ENCODE data around the gene COL12A1. TPM values are rescaled to one million over a fixed set of nuclear protein-coding genes. Genes with fewer than 3 reads are reported as not detected.

COL12A1 gene
- total and polyA plus RNA-seq, 10 of the 15 experiments (the other 5 are each of a cell fraction or from before 2014, with no cell fraction given), result under 0.01 to 0.69 (median 0.11) TPM; not detected in 6

DNA sequence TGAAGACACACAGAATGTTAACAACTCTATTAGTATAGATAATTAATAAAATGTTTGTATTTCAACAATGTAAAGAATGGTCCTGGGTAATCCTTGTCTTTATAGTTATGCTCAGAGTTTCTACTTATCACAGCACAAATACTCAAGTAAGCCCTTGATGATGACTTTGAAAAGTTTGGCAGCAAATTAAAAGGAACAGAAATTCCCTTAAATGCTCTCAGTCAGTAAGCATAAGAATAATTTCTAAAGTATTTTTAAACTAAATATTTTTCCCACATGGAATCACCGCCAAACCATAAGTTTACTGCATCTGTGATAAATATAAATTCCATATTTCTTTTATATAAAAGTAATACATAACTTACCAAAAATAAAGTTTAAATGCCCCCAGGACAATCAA lies 96.1 kb downstream of the COL12A1 start (continued):
- no peak for TF ChIP-seq YBX1 (IDR thresholded peaks at IDR 0.05)

- RAD21 ChIA-PET (ENCODE audit: unreplicated experiment), result no interaction called here
- intact Hi-C loops (cut with micrococcal nuclease; ENCODE audit: unreplicated experiment) (no loop called here), in situ Hi-C loops (cut with MboI) (no loop called here)
- Histone ChIP-seq H3K9ac (ENCODE audit: control insufficient read depth, insufficient read depth, low read length) (no peak overlapping the region), H3K4me3 (no peak overlapping the region), H3K27me3 (replicated peaks in 1 of 2; ENCODE audit: control insufficient read depth in 2 of 2, insufficient read depth in 2 of 2, low read length in 1 of 2) (no peaks in the 10 kb centered on the region; a peak in 1 of 4 replicates), H2AFZ (ENCODE audit: control insufficient read depth, low read depth, low read length) (no peak overlapping the region), H3K4me1 (ENCODE audit: control insufficient read depth, insufficient read depth, low read length) (no peaks in the 10 kb centered on the region), H3K27ac (ENCODE audit: control insufficient read depth, insufficient read depth) (no peak overlapping the region), H3K36me3 (ENCODE audit: control insufficient read depth in 2 of 2, insufficient read depth in 2 of 2, low read length in 1 of 2) (no peaks in the 10 kb centered on the region), H4K20me1 (ENCODE audit: control insufficient read depth, insufficient read depth) (no peaks in the 10 kb centered on the region), H3K4me2 (ENCODE audit: control insufficient read depth, insufficient read depth) (no peak overlapping the region), H3K9me3 (replicated peaks; ENCODE audit: control insufficient read depth, insufficient read depth, low read length) (no peaks in the 10 kb centered on the region), H3K79me2 (ENCODE audit: control insufficient read depth, insufficient read depth, low read length) (no peaks in the 10 kb centered on the region)
- TF ChIP-seq E4F1 (IDR thresholded peaks at IDR 0.05; ENCODE audit: borderline replicate concordance, partially characterized antibody) (no peak), KAT2A (conservative IDR thresholded peaks at IDR 0.05; ENCODE audit: control insufficient read depth, low read depth, low read length) (no peak), NBN (IDR thresholded peaks at IDR 0.05) (no peak), ZZZ3 (IDR thresholded peaks at IDR 0.05; ENCODE audit: control insufficient read depth, insufficient read length, low read depth) (no peak), SMAD5 (IDR thresholded peaks at IDR 0.05; ENCODE audit: low read depth) (no peak), NFYB (IDR thresholded peaks at IDR 0.05; ENCODE audit: insufficient read depth, low read depth, low read length) (no peak), YBX1 (IDR thresholded peaks at IDR 0.05) (no peak), SPI1 (IDR thresholded peaks at IDR 0.05; ENCODE audit: borderline replicate concordance, insufficient read depth, low read depth, low read length) (no peak), NRF1 (conservative IDR thresholded peaks at IDR 0.05; ENCODE audit: low read depth, low read length) (no peak), HDAC6 (IDR thresholded peaks at IDR 0.05; ENCODE audit: unreplicated experiment) (no peak), SREBF2 (IDR thresholded peaks at IDR 0.05; ENCODE audit: low read length) (no peak), NR2C2 (IDR thresholded peaks at IDR 0.05; ENCODE audit: borderline replicate concordance, control insufficient read depth, insufficient read length, low read depth) (no peak), PML (IDR thresholded peaks at IDR 0.05; ENCODE audit: low read length) (no peak), BRCA1 (IDR thresholded peaks at IDR 0.05; ENCODE audit: low read depth, low read length) (no peak), RFX5 (IDR thresholded peaks at IDR 0.05; ENCODE audit: low read depth, low read length) (no peak)
- TF ChIP-seq, protein P1, sequence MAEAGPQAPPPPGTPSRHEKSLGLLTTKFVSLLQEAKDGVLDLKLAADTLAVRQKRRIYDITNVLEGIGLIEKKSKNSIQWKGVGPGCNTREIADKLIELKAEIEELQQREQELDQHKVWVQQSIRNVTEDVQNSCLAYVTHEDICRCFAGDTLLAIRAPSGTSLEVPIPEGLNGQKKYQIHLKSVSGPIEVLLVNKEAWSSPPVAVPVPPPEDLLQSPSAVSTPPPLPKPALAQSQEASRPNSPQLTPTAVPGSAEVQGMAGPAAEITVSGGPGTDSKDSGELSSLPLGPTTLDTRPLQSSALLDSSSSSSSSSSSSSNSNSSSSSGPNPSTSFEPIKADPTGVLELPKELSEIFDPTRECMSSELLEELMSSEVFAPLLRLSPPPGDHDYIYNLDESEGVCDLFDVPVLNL (IDR thresholded peaks at IDR 0.05; ENCODE audit: low read depth, low read length), result no peak
- POLR2A ChIA-PET, result no interaction called here
- no TSS peak for BruUV-seq (replicated peaks)
- DNase-seq (ENCODE audit: low read depth, low spot score) (no peak), ATAC-seq (no peak), FAIRE-seq (no peak)
- CTCF ChIA-PET, result interaction anchor here (0.7 kb wide), 1 partner anchor 95 kb away, joined by 3 read pairs; no protein-coding TSS in a partner anchor
- SMC1A ChIA-PET (ENCODE audit: uncharacterized antibody, unreplicated experiment), result no interaction called here
These were observed 96.8 kb downstream of the COL12A1 start for GRCh38 chr6:75109022-75109421.
